Measurements from ENCODE around the gene TMEM131. TPM values are rescaled to one million over a fixed set of nuclear protein-coding genes. Genes with fewer than 3 reads are reported as not detected.

TMEM131 gene
- total and polyA plus RNA-seq, 12 donors: 13.7 to 57.5 (median 34.0) TPM

DNA sequence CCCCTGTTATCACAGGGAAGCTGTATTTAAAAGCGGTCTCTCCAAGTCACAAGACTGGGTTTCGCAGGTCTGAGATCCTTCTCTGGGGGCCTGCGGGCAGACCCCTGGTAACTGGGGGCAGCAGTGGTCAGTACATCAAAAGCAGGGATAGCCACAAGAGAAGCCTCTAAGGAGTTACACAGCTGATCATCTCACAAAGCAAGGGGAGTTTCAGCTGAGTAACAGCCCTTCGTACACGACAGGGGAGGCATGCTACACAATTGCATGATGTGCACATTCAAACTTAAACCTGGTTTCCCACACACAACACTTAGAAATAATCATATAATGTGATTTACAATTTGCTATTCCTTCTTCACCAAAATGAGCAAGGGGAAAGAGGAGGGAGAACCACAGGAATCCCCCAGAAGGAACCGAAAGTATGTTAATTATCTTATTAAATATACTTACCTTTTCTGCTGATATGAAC is 87.5 kb downstream of the TMEM131 start:
- TF ChIP-seq CTCF (IDR thresholded peaks at IDR 0.05) (no peak), POLR2A (IDR thresholded peaks at IDR 0.05) (no peak)
- Histone ChIP-seq H3K27me3 (no peaks in the 10 kb centered on the region), H3K4me3 (no peak overlapping the region), H3K36me3 (replicated peaks in 1 of 2) (no peaks in the 10 kb centered on the region), H3K27ac (no peak overlapping the region), H3K4me1 (replicated peaks in 1 of 2) (peaks cover 4 to 10% of the 10 kb centered on the region in 2 donors), H3K9me3 (replicated peaks in 1 of 3) (no peaks in the 10 kb centered on the region)
- intact Hi-C loops (cut with DNase I): no loop called here
- DNase-seq: no peak
- WGBS, 4 donors: 90 to 95% (median 93%) methylated on average over 6 of the region's 6 CpGs

- no peaks in the 10 kb centered on the region for H3K36me3 ChIP-seq (replicated peaks in 1 of 2)
- intact Hi-C loops (cut with DNase I): no loop called here
- H3K4me1 ChIP-seq (replicated peaks in 1 of 2): peaks cover 4 to 10% of the 10 kb centered on the region in 2 donors
- no peaks in the 10 kb centered on the region for H3K9me3 ChIP-seq (replicated peaks in 1 of 3)
- no peak for DNase-seq
- no peak overlapping the region for H3K27ac ChIP-seq
- H3K27me3 ChIP-seq: no peaks in the 10 kb centered on the region
- TF ChIP-seq CTCF (IDR thresholded peaks at IDR 0.05): no peak
- TF ChIP-seq POLR2A (IDR thresholded peaks at IDR 0.05): no peak
- 90 to 95% (median 91%) methylated on average over 6 of the region's 6 CpGs for WGBS, 4 donors
- no peak overlapping the region for H3K4me3 ChIP-seq
Observed at GRCh38 chr2:97907369-97908100, 88.2 kb downstream of the TMEM131 start.

DNA sequence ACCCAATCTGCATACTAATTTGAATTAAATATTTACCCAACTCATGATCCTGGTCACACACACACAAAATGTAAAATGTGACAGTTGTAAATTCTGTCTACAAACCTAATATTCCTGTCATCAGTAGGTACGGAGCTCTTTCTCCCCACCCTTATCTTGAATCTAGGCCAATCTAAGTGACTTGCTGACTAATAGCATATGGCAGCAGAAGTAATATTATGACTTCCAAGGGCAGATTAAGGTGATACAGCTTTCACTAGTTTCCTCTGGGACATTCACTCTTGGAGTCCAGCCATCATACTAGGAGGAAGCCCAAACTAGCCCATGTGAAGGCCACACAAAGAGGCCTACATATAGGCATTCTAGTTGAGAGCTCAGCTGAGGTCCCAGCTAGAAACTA is 89.4 kb downstream of the TMEM131 start:
- TF ChIP-seq CTCF (IDR thresholded peaks at IDR 0.05) (no peak), POLR2A (IDR thresholded peaks at IDR 0.05) (no peak)
- WGBS, 4 donors: 26 to 50% (median 45%) methylated on average over 1 of the region's 1 CpG
- Histone ChIP-seq H3K4me1 (replicated peaks in 1 of 2) (no peaks in the 10 kb centered on the region), H3K36me3 (replicated peaks in 1 of 2) (no peaks in the 10 kb centered on the region), H3K4me3 (no peak overlapping the region), H3K27ac (no peak overlapping the region), H3K9me3 (replicated peaks in 1 of 3) (no peaks in the 10 kb centered on the region), H3K27me3 (no peaks in the 10 kb centered on the region)
- DNase-seq: peak in 3 of 7 donors; percentile 18 to 38 (median 31)
- intact Hi-C loops (cut with DNase I): no loop called here

DNA sequence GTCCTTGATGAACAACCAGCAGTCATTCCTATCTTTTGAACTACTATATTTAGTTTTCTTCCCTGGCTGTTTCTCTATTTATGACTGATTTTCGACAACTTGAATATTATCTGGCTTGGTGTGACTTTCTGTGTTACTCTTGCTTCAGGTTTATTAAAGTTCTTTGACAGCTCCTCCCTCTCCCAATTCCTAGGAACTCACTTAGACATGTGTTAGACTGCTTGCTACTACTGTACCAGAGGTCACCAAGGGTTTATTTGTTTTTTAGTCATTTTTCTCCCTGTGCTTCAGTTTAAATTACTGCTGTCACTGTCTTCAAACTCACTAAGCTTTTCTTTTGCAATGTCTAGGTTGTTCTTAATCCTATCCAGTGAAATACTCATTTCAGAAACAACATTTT is 90.5 kb downstream of the TMEM131 start:
- Histone ChIP-seq H3K27me3 (no peaks in the 10 kb centered on the region), H3K9me3 (replicated peaks in 1 of 3) (no peaks in the 10 kb centered on the region), H3K27ac (no peak overlapping the region), H3K4me3 (no peak overlapping the region), H3K4me1 (replicated peaks in 1 of 2) (no peaks in the 10 kb centered on the region), H3K36me3 (replicated peaks in 1 of 2) (no peaks in the 10 kb centered on the region)
- no peak for DNase-seq
- WGBS, 4 donors: 44 to 62% (median 59%) methylated on average over 1 of the region's 1 CpG
- intact Hi-C loops (cut with DNase I): no loop called here
- TF ChIP-seq CTCF (IDR thresholded peaks at IDR 0.05) (no peak), POLR2A (IDR thresholded peaks at IDR 0.05) (no peak)
